Measurements from ENCODE around the gene SLC22A14. TPM values are rescaled to one million over a fixed set of nuclear protein-coding genes. Genes with fewer than 3 reads are reported as not detected.

The SLC22A14 gene
- total RNA-seq, 1 experiment from 2014 or later, result 0.26 TPM

- intact Hi-C loops (cut with micrococcal nuclease; ENCODE audit: unreplicated experiment), result no loop called here
- H3K36me3 ChIP-seq (ENCODE audit: insufficient read depth, low read length, poor library complexity, severe bottlenecking), result no peaks in the 10 kb centered on the region
- H3K27ac ChIP-seq (ENCODE audit: low read depth, low read length, poor library complexity, severe bottlenecking), result no peak overlapping the region
- H3K9me3 ChIP-seq (ENCODE audit: low read depth, low read length, poor library complexity, severe bottlenecking), result no peaks in the 10 kb centered on the region
- H3K4me1 ChIP-seq (ENCODE audit: insufficient read depth, low read length, poor library complexity, severe bottlenecking), result no peaks in the 10 kb centered on the region
- TF ChIP-seq CTCF (conservative IDR thresholded peaks at IDR 0.05; ENCODE audit: low read depth, low read length), result no peak
- TF ChIP-seq EZH2 (IDR thresholded peaks at IDR 0.05; ENCODE audit: borderline replicate concordance, low read depth, low read length, poor library complexity, severe bottlenecking), result no peak
- CTCF ChIA-PET, result no interaction called here
- DNase-seq (ENCODE audit: low spot score), result no peak
- BruUV-seq (replicated peaks), result no TSS peak
- POLR2A ChIA-PET (ENCODE audit: low non-redundant PET), result no interaction called here
- H3K4me3 ChIP-seq (ENCODE audit: low read depth, low read length, poor library complexity, severe bottlenecking), result no peak overlapping the region
- H3K27me3 ChIP-seq (replicated peaks; ENCODE audit: insufficient read depth, low read depth, low read length, poor library complexity), result no peaks in the 10 kb centered on the region
Observed at GRCh38 chr3:38313695-38314094, 31.6 kb downstream of the SLC22A14 start.

- H3K9me3 ChIP-seq (ENCODE audit: low read depth, low read length, poor library complexity, severe bottlenecking), result no peaks in the 10 kb centered on the region
- no peaks in the 10 kb centered on the region for H3K27me3 ChIP-seq (replicated peaks; ENCODE audit: insufficient read depth, low read depth, low read length, poor library complexity)
- BruUV-seq (replicated peaks), result no TSS peak
- intact Hi-C loops (cut with micrococcal nuclease; ENCODE audit: unreplicated experiment), result no loop called here
- H3K4me3 ChIP-seq (ENCODE audit: low read depth, low read length, poor library complexity, severe bottlenecking), result no peak overlapping the region
- H3K36me3 ChIP-seq (ENCODE audit: insufficient read depth, low read length, poor library complexity, severe bottlenecking), result no peaks in the 10 kb centered on the region
- DNase-seq (ENCODE audit: low spot score), result no peak
- no peak overlapping the region for H3K27ac ChIP-seq (ENCODE audit: low read depth, low read length, poor library complexity, severe bottlenecking)
- no peaks in the 10 kb centered on the region for H3K4me1 ChIP-seq (ENCODE audit: insufficient read depth, low read length, poor library complexity, severe bottlenecking)
- POLR2A ChIA-PET (ENCODE audit: low non-redundant PET), result no interaction called here
- CTCF ChIA-PET, result no interaction called here
- TF ChIP-seq EZH2 (IDR thresholded peaks at IDR 0.05; ENCODE audit: borderline replicate concordance, low read depth, low read length, poor library complexity, severe bottlenecking), result no peak
- TF ChIP-seq CTCF (conservative IDR thresholded peaks at IDR 0.05; ENCODE audit: low read depth, low read length), result no peak
Observed at GRCh38 chr3:38314112-38314763, 32.1 kb downstream of the SLC22A14 start.

GRCh38 chr3:38314764-38315487 is 32.8 kb downstream of the SLC22A14 start:
- TF ChIP-seq EZH2 (IDR thresholded peaks at IDR 0.05; ENCODE audit: borderline replicate concordance, low read depth, low read length, poor library complexity, severe bottlenecking), result no peak
- TF ChIP-seq CTCF (conservative IDR thresholded peaks at IDR 0.05; ENCODE audit: low read depth, low read length), result no peak
- no peak for DNase-seq (ENCODE audit: low spot score)
- H3K4me3 ChIP-seq (ENCODE audit: low read depth, low read length, poor library complexity, severe bottlenecking), result no peak overlapping the region
- no peaks in the 10 kb centered on the region for H3K36me3 ChIP-seq (ENCODE audit: insufficient read depth, low read length, poor library complexity, severe bottlenecking)
- BruUV-seq (replicated peaks), result no TSS peak
- no peaks in the 10 kb centered on the region for H3K9me3 ChIP-seq (ENCODE audit: low read depth, low read length, poor library complexity, severe bottlenecking)
- no peak overlapping the region for H3K27ac ChIP-seq (ENCODE audit: low read depth, low read length, poor library complexity, severe bottlenecking)
- H3K4me1 ChIP-seq (ENCODE audit: insufficient read depth, low read length, poor library complexity, severe bottlenecking), result no peaks in the 10 kb centered on the region
- intact Hi-C loops (cut with micrococcal nuclease; ENCODE audit: unreplicated experiment), result no loop called here
- CTCF ChIA-PET, result no interaction called here
- no peaks in the 10 kb centered on the region for H3K27me3 ChIP-seq (replicated peaks; ENCODE audit: insufficient read depth, low read depth, low read length, poor library complexity)
- POLR2A ChIA-PET (ENCODE audit: low non-redundant PET), result no interaction called here

Data from A673 (cell line).